Inferior parietal cortex (tissue), 1 donor: ENCODE measurements around the gene ZNF865.
A peak's percentile ranks its signal among the peaks of the same experiment; 100 is the strongest.

Experiments used
- DNase-seq: peaks from one replicate; pipeline ENCODE4 v3.0.0-alpha.2; 2016; ENCODE audit errors: extremely low spot score

ZNF865 gene

GRCh38 chr19:55605207-55605636 lies 225 bp upstream of the ZNF865 start:
- DNase-seq, result peak; percentile 95

DNA sequence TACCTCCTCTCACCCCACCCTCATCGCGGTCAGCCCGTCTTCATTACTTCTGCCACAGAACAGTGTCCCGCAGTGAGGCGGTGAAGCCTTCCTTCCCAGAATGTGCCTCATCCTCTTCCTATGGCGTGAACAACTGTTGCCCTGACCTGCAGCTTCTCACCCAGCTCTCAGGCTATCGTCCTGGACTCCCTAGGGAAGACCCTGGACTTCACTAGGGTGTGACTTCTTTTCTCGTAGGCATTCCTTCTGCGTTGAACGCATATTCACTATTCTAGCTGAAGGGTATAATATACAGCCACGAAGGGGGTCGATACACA lies 982 bp downstream of the ZNF865 start:
- DNase-seq, result no peak

- no peak for DNase-seq
These were observed 1.4 kb downstream of the ZNF865 start for GRCh38 chr19:55606817-55607216.

GRCh38 chr19:55609326-55609725 lies 3.9 kb downstream of the ZNF865 start:
- DNase-seq, result no peak

DNA sequence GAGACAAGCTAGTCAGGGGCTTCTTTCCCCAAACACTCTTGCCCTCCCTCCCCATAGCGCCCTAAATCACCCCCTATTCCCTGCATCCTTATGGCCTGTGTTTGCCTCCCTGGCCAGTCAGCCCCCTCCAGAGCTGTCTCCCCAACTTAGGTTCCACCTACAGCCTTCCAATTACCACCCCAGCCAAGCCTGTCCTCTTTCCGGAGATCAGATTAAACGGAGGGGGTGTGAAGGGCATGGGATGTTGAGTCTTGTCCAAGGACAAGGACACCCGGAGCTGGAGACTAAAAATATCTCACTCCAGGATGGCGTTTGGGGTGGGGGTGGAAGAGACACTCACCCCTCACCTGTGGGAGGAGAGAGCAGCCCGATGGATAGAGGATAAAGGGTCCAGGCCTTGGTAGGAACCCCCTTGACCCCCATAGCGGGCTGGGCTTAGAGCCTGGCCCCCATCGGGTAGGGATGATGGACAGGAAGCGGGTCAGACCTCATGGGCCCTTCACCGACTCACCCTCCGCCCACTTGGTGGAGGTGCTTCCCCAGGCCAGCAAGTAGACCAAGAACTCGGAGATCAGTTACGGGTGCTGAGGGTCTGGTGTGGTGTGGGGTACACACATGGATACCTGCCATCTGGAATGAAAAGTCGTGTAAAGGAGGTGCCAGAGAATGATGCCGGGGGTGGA lies 6.0 kb downstream of the ZNF865 start:
- DNase-seq, result no peak

GRCh38 chr19:55611983-55612645 lies 6.7 kb downstream of the ZNF865 start:
- no peak for DNase-seq

GRCh38 chr19:55613396-55613795 lies 7.9 kb downstream of the ZNF865 start:
- no peak for DNase-seq

DNA sequence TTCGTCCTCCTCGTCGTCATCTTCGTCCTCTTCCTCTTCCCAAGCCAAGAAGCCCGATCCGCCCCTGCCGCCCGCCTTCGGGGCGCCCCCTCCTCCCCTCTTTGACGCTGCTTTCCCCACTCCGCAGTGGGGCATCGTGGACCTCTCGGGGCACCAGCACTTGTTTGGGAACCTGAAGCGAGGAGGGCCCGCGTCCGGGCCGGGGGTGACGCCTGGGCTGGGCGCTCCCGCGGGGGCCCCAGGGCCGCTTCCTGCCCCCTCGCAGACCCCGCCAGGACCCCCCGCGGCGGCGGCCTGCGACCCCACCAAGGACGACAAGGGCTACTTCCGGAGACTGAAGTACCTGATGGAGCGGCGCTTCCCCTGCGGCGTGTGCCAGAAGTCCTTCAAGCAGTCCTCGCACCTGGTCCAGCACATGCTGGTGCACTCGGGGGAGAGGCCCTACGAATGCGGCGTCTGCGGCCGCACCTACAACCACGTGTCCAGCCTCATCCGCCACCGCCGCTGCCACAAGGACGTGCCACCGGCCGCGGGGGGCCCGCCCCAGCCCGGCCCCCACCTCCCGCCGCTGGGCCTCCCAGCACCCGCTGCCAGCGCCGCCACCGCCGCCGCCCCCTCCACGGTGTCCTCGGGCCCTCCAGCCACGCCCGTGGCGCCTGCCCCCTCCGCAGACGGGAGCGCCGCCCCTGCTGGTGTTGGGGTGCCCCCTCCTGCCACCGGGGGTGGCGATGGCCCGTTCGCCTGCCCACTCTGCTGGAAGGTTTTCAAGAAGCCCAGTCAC lies 8.7 kb downstream of the ZNF865 start:
- no peak for DNase-seq

- DNase-seq, result no peak
These were observed 9.5 kb downstream of the ZNF865 start for GRCh38 chr19:55614711-55615542.

- DNase-seq, result no peak
These were observed 10.3 kb downstream of the ZNF865 start for GRCh38 chr19:55615543-55616394.

- DNase-seq, result no peak
These were observed 11.0 kb downstream of the ZNF865 start for GRCh38 chr19:55616395-55616875.

DNA sequence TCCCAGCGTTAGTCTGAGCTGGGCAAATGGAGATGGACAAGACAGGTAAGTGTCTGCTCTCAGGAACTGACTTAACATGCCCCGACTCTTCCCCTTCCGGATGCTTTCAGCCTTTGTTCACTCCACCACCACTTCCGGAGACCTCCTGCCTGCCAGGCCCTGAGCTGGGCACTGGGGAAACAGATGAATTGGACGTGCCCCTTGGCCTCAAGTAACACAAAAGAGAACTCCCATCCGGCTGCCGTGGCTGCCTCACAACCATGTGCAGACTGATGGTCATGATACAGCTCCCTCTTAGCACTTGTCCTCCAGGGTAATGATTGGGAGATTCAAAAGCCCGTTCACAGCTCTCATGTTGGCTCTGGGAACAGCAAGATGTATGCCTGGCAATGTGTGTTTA lies 12.0 kb downstream of the ZNF865 start:
- DNase-seq, result no peak

DNA sequence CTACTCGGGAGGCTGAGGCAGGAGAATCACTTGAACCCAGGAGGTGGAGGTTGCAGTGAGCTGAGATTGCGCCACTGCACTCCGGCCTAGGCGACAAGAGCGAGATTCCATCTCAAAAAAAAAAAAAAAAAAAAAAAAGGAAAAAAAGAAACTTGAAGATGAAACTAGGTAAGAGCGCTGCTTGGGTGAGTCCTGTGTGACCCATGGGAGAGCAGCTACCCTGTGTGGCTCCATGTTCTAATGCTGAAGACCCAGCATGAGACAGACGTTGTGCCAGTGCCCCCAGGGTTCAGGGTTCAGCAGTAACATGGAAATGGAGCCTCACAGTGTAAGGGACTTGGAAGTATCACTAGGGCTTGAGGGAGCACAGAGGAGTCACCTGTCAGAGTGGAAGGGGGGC lies 13.0 kb downstream of the ZNF865 start:
- DNase-seq, result no peak

DNA sequence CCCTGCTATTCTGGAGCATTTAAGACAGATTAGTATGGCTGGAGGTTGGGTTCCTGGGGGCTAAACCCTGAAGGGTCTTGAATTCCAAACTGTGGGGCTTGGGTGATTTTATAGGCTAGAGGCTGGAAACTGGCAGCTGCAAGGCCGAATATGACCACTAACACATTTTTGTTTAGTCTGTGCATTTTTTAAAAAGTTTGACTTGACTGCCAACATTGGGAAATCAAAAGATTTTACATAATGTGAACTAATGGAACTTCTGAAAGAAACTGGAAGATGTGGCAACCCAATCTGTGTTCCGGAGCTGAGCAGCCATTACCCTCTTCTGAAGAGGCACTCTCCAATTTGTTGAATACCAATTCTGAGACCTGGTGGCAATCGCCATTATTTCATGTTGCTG lies 13.8 kb downstream of the ZNF865 start:
- DNase-seq, result no peak

- no peak for DNase-seq
These were observed 15.2 kb downstream of the ZNF865 start for GRCh38 chr19:55620410-55621204.

- DNase-seq, result no peak
These were observed 15.8 kb downstream of the ZNF865 start for GRCh38 chr19:55621205-55621672.

GRCh38 chr19:55621673-55622231 lies 16.3 kb downstream of the ZNF865 start:
- no peak for DNase-seq

DNA sequence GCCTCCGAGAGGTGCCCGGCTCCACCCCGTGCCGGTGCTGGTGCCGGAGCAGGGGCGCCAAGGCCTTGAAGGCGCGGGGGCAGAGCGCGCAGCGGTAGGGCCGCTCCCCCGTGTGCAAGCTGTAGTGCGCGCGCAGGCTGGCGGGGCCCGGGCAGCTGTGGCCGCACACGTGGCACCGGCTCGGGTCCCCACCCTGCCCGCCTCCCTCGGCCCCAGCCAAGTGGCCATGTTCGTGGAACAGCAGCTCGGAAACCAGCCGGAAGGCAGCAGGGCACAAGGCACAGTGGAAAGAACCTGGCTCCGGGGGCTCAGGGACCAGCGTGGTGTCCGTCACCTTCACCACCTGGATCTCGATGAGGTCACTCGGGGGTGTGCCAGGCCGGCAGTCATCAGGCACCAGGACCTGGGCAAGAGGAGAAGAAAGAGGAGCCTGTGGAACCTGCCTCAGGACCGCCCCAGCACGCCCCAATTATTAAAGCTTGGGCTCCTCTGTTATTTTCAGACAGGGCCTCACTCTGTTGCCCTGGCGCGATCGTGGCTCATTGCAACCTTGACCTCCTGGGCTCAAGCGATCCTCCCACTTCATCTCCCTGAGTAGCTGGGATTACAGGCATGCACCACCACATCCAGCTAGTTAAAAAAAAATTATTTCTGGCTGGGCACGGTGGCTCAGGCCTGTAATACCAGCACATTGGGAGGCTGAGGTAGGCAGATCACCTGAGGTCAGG lies 17.0 kb downstream of the ZNF865 start:
- no peak for DNase-seq

GRCh38 chr19:55623130-55623529 lies 17.7 kb downstream of the ZNF865 start:
- no peak for DNase-seq
